MM.1S (cell line): Measurements from ENCODE around the gene FAM47E.

Source experiments
- DNase-seq: peaks from one replicate; pipeline ENCODE4 v3.0.0-alpha.2; 2015
- H2AFZ ChIP-seq: fragments of 300-600 bp; sonication (generic); 2 replicates; pipeline ENCODE4 v1.6.0; 2016; ENCODE audit warnings: antibody characterized with exemption, low read length
- H3F3A ChIP-seq: fragments of 300-600 bp; sonication (generic); 2 replicates; pipeline ENCODE4 v1.6.1; 2016; ENCODE audit warnings: mild to moderate bottlenecking, antibody characterized with exemption, low read length, moderate library complexity, mixed read lengths; ENCODE audit not compliant: insufficient read depth
- H3K27ac ChIP-seq: fragments of 300-600 bp; sonication (generic); 2 replicates; pipeline ENCODE4 v1.5.1; 2016; ENCODE audit warnings: mild to moderate bottlenecking, low read length
- H3K27me3 ChIP-seq: fragments of 300-600 bp; sonication (generic); replicated peaks from 2 replicates; pipeline ENCODE4 v1.6.0; 2016; ENCODE audit warnings: low read length; ENCODE audit not compliant: insufficient read depth
- H3K36me3 ChIP-seq: fragments of 300-600 bp; sonication (generic); replicated peaks from 2 replicates; pipeline ENCODE4 v1.6.1; 2016; ENCODE audit warnings: mild to moderate bottlenecking, low read length, mixed read lengths; ENCODE audit not compliant: insufficient read depth
- H3K4me1 ChIP-seq: fragments of 300-600 bp; sonication (generic); 2 replicates; pipeline ENCODE4 v1.6.1; 2016; ENCODE audit warnings: low read length, mixed read lengths
- H3K4me2 ChIP-seq: fragments of 300-600 bp; sonication (generic); 2 replicates; pipeline ENCODE4 v1.6.0; 2016; ENCODE audit warnings: low read depth, low read length
- H3K4me3 ChIP-seq: fragments of 300-600 bp; sonication (generic); 2 replicates; pipeline ENCODE4 v1.5.1; 2016; ENCODE audit warnings: low read length, mixed read lengths
- H3K79me2 ChIP-seq: fragments of 300-600 bp; sonication (generic); 2 replicates; pipeline ENCODE4 v1.6.1; 2016; ENCODE audit warnings: mixed run types, low read length, mixed read lengths
- H3K9ac ChIP-seq: fragments of 300-600 bp; sonication (generic); 2 replicates; pipeline ENCODE4 v1.6.1; 2016; ENCODE audit warnings: low read length, mixed read lengths
- H3K9me2 ChIP-seq: fragments of 300-600 bp; sonication (generic); replicated peaks from 2 replicates; pipeline ENCODE4 v1.6.1; 2016; ENCODE audit warnings: mild to moderate bottlenecking, low read length, mixed read lengths; ENCODE audit not compliant: insufficient read depth
- H3K9me3 ChIP-seq: fragments of 300-600 bp; sonication (generic); replicated peaks from 2 replicates; pipeline ENCODE4 v1.6.1; 2016; ENCODE audit warnings: mild to moderate bottlenecking, low read length, mixed read lengths; ENCODE audit not compliant: insufficient read depth
- H4K20me1 ChIP-seq: fragments of 300-600 bp; sonication (generic); 2 replicates; pipeline ENCODE4 v1.6.1; 2016; ENCODE audit warnings: mild to moderate bottlenecking, low read length, moderate library complexity, mixed read lengths; ENCODE audit not compliant: insufficient read depth
- EZH2 ChIP-seq: fragments of 300-600 bp; sonication (generic); optimal IDR thresholded peaks from 2 replicates; pipeline ENCODE3; 2017; ENCODE audit warnings: low read depth, mild to moderate bottlenecking, antibody characterized with exemption, low read length, mixed read lengths
- EZH2phosphoT487 ChIP-seq: fragments of 300-600 bp; sonication (generic); IDR thresholded peaks from 2 replicates; pipeline ENCODE4 v1.6.1; 2018; ENCODE audit warnings: antibody characterized with exemption, low read length
- TF ChIP-seq, protein P1 (sequence below): fragments of 300-600 bp; sonication (generic); IDR thresholded peaks from 2 replicates; pipeline ENCODE4 v1.5.1; 2016; ENCODE audit warnings: antibody characterized with exemption, low read length, mixed read lengths

The FAM47E gene

DNA sequence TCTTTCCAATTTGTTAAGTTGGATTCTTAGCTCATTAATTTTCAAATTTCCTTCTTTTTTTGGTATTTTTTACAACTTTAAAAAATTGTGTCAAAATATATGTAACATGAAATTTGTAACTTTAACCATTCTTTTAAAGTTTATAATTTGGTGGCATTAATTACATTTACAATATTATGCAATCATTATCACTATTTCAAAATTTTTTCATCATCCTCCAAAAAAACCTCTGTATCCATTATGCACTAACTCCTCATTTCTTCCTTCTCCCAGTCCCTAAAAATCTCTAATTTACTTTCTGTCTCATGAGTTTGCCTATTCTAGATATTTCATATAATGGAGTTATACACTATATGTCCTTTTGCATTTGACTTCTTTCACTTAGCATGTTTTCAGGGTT lies 4.7 kb upstream of the FAM47E start:
- Histone ChIP-seq H3K27ac (no peak overlapping the region), H2AFZ (no peak overlapping the region), H3F3A (no peaks in the 10 kb centered on the region), H4K20me1 (no peaks in the 10 kb centered on the region), H3K9ac (no peak overlapping the region), H3K79me2 (no peaks in the 10 kb centered on the region), H3K36me3 (no peaks in the 10 kb centered on the region), H3K9me3 (no peaks in the 10 kb centered on the region), H3K4me3 (no peak overlapping the region), H3K4me2 (no peak overlapping the region), H3K9me2 (no peaks in the 10 kb centered on the region), H3K4me1 (no peaks in the 10 kb centered on the region; the same call in 1 of the 2 replicates), H3K27me3 (no peaks in the 10 kb centered on the region)
- TF ChIP-seq EZH2phosphoT487 (no peak), EZH2 (no peak)
- TF ChIP-seq, protein P1, sequence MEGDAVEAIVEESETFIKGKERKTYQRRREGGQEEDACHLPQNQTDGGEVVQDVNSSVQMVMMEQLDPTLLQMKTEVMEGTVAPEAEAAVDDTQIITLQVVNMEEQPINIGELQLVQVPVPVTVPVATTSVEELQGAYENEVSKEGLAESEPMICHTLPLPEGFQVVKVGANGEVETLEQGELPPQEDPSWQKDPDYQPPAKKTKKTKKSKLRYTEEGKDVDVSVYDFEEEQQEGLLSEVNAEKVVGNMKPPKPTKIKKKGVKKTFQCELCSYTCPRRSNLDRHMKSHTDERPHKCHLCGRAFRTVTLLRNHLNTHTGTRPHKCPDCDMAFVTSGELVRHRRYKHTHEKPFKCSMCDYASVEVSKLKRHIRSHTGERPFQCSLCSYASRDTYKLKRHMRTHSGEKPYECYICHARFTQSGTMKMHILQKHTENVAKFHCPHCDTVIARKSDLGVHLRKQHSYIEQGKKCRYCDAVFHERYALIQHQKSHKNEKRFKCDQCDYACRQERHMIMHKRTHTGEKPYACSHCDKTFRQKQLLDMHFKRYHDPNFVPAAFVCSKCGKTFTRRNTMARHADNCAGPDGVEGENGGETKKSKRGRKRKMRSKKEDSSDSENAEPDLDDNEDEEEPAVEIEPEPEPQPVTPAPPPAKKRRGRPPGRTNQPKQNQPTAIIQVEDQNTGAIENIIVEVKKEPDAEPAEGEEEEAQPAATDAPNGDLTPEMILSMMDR = no peak
- DNase-seq = no peak

DNA sequence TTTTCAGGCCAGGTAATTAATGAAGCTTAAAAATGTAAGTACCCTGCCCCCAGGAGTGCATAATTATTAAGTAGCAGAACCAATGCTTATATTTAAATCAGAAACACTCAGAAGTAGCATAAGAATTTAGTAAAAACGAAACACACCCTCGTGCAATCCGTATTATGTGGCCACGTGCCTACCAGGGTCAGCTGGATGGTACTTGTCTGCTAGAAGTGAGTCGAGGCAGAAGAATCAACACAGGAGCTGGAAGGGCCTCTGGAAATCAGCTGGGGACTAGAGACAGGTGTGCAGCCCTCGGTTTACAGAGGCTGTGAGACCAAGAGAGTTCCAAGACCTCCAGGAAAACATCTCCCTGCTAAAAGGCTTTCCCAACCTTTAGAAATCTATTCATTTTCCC lies 559 bp upstream of the FAM47E start:
- no peaks in the 10 kb centered on the region for H3F3A ChIP-seq
- H3K79me2 ChIP-seq = no peaks in the 10 kb centered on the region
- TF ChIP-seq EZH2phosphoT487 (no peak), EZH2 (no peak)
- TF ChIP-seq, protein P1 = no peak

DNA sequence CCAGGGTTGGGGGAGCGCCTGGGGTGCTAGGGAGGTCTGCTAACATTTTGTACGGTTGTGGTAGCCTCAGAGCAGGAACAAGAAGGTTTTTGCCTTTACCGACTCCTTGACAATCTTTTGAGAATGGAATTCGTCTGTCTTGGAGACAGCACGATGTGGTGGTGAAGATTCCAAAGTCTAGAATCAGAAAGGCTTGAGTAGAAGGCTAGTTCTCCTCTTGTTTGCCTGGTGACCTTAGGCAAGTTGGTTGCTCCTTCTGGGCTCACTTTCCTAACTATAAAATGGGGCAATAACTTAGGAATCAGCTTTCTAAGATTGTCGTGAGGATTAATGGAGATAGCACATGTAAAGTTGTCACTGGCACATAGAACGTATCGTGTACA lies 741 bp downstream of the FAM47E start:
- H3F3A ChIP-seq = no peaks in the 10 kb centered on the region
- H2AFZ ChIP-seq = no peak overlapping the region
- no peaks in the 10 kb centered on the region for H3K27me3 ChIP-seq
- H3K9ac ChIP-seq = no peak overlapping the region
- H3K4me2 ChIP-seq = no peak overlapping the region
- H3K79me2 ChIP-seq = no peaks in the 10 kb centered on the region
- no peaks in the 10 kb centered on the region for H3K9me3 ChIP-seq
- no peak for DNase-seq
- no peaks in the 10 kb centered on the region for H3K9me2 ChIP-seq
- no peaks in the 10 kb centered on the region; the same call in 1 of the 2 replicates for H3K4me1 ChIP-seq
- no peak for TF ChIP-seq EZH2
- TF ChIP-seq EZH2phosphoT487 = no peak
- TF ChIP-seq, protein P1 = no peak
- no peaks in the 10 kb centered on the region for H4K20me1 ChIP-seq
- H3K4me3 ChIP-seq = no peak overlapping the region
- H3K27ac ChIP-seq = no peak overlapping the region
- H3K36me3 ChIP-seq = no peaks in the 10 kb centered on the region

More for the DNA sequence above, 559 bp upstream of the FAM47E start:
- no peak overlapping the region for H3K27ac ChIP-seq
- no peaks in the 10 kb centered on the region for H3K36me3 ChIP-seq
- no peaks in the 10 kb centered on the region for H3K9me3 ChIP-seq
- no peaks in the 10 kb centered on the region for H3K9me2 ChIP-seq
- H2AFZ ChIP-seq = peak overlapping the region; percentile 86
- H3K4me3 ChIP-seq = peak overlapping the region; percentile 67
- H4K20me1 ChIP-seq = no peaks in the 10 kb centered on the region
- H3K4me2 ChIP-seq = peak overlapping the region; percentile 98
- peak; percentile 13 for DNase-seq
- H3K27me3 ChIP-seq = no peaks in the 10 kb centered on the region
- peak overlapping the region; percentile 71 for H3K9ac ChIP-seq
- no peaks in the 10 kb centered on the region; the same call in 1 of the 2 replicates for H3K4me1 ChIP-seq
